Measurements from ENCODE around the gene MSN. TPM values are rescaled to one million over a fixed set of nuclear protein-coding genes. Genes with fewer than 3 reads are reported as not detected.

Gene MSN
- total and polyA plus RNA-seq, 2 of the 13 experiments (the other 11 are each of a cell fraction or from before 2014, with no cell fraction given): 0.15 TPM; not detected in 1

DNA sequence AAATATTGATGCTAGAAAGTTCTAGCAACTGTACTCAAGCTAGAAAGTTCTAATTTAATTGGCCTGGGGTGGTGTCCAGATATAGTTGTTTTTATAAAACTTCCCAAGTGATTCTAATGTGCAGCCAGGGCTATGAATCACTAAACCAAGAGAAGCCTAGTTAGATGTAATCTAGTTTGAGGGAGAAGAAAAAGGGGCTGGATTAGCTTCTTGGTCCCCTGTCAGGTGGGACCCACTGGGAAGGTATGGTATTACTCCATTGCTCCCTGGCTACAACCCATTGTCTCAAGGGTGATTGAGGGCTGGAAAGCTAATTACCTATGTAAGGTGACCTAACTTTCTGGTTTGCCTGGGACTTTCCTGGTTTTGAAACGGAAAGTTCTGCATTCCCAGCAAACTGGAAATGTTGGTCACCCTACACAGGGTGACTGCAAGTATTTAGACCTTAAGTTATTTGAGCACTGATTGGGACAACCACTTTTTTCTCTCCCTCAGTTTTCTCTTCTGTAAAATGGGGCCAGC lies 23.9 kb upstream of the MSN start:
- no peaks in the 10 kb centered on the region for H3K36me3 ChIP-seq (replicated peaks in 1 of 2; ENCODE audit: control insufficient read depth in 1 of 2, insufficient read depth in 2 of 2, low read length in 2 of 2)
- no peak for DNase-seq (ENCODE audit: low spot score)
- WGBS (ENCODE audit: low lambda C conversion rate): 0% methylated on average over 1 of the region's 1 CpG
- POLR2A ChIA-PET: no interaction called here
- no peaks in the 10 kb centered on the region for H3K79me2 ChIP-seq (ENCODE audit: insufficient read depth, low read length)
- H3K4me1 ChIP-seq (ENCODE audit: insufficient read depth, low read length): no peaks in the 10 kb centered on the region
- no peak overlapping the region for H3K4me2 ChIP-seq (ENCODE audit: low read depth, low read length)
- ATAC-seq: no peak
- no peaks in the 10 kb centered on the region for H4K20me1 ChIP-seq (ENCODE audit: insufficient read depth, low read length)
- BruUV-seq (replicated peaks): no TSS peak
- no peak overlapping the region for H3K27ac ChIP-seq (ENCODE audit: extremely low read length, insufficient read depth, low read length)
- no peak for FAIRE-seq
- H2AFZ ChIP-seq (ENCODE audit: low read length): no peak overlapping the region
- H3K9ac ChIP-seq (ENCODE audit: insufficient read depth, low read depth, low read length): no peak overlapping the region
- in situ Hi-C loops (cut with HindIII; ENCODE audit: extremely low pct_ligation_motif_present, low pct_unique_long_range_greater_than_20kb) (no loop called here), intact Hi-C loops (cut with micrococcal nuclease; ENCODE audit: unreplicated experiment) (no loop called here)
- no peaks in the 10 kb centered on the region for H3K9me3 ChIP-seq (ENCODE audit: low read length)
- CTCF ChIA-PET (ENCODE audit: low intra/inter-chr PET ratio, low total read pairs): no interaction called here
- H3K4me3 ChIP-seq (replicated peaks in 1 of 3; ENCODE audit: insufficient read depth in 1 of 3, low read depth in 2 of 3, low read length in 3 of 3): no peak overlapping the region
- no peaks in the 10 kb centered on the region for H3K27me3 ChIP-seq (ENCODE audit: control insufficient read depth in 1 of 2, insufficient read depth in 2 of 2, low read length in 2 of 2)
- TF ChIP-seq, protein P1, sequence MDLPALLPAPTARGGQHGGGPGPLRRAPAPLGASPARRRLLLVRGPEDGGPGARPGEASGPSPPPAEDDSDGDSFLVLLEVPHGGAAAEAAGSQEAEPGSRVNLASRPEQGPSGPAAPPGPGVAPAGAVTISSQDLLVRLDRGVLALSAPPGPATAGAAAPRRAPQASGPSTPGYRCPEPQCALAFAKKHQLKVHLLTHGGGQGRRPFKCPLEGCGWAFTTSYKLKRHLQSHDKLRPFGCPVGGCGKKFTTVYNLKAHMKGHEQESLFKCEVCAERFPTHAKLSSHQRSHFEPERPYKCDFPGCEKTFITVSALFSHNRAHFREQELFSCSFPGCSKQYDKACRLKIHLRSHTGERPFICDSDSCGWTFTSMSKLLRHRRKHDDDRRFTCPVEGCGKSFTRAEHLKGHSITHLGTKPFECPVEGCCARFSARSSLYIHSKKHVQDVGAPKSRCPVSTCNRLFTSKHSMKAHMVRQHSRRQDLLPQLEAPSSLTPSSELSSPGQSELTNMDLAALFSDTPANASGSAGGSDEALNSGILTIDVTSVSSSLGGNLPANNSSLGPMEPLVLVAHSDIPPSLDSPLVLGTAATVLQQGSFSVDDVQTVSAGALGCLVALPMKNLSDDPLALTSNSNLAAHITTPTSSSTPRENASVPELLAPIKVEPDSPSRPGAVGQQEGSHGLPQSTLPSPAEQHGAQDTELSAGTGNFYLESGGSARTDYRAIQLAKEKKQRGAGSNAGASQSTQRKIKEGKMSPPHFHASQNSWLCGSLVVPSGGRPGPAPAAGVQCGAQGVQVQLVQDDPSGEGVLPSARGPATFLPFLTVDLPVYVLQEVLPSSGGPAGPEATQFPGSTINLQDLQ (CRISPR knock-in tag; IDR thresholded peaks at IDR 0.05): no peak
- TF ChIP-seq, protein P2, sequence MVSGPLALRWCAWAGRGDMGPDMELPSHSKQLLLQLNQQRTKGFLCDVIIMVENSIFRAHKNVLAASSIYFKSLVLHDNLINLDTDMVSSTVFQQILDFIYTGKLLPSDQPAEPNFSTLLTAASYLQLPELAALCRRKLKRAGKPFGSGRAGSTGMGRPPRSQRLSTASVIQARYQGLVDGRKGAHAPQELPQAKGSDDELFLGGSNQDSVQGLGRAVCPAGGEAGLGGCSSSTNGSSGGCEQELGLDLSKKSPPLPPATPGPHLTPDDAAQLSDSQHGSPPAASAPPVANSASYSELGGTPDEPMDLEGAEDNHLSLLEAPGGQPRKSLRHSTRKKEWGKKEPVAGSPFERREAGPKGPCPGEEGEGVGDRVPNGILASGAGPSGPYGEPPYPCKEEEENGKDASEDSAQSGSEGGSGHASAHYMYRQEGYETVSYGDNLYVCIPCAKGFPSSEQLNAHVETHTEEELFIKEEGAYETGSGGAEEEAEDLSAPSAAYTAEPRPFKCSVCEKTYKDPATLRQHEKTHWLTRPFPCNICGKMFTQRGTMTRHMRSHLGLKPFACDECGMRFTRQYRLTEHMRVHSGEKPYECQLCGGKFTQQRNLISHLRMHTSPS (CRISPR knock-in tag; IDR thresholded peaks at IDR 0.05; ENCODE audit: low read depth): no peak
- TF ChIP-seq, protein P3, sequence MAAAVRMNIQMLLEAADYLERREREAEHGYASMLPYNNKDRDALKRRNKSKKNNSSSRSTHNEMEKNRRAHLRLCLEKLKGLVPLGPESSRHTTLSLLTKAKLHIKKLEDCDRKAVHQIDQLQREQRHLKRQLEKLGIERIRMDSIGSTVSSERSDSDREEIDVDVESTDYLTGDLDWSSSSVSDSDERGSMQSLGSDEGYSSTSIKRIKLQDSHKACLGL (CRISPR knock-in tag; IDR thresholded peaks at IDR 0.05): no peak
- TF ChIP-seq, protein P4, sequence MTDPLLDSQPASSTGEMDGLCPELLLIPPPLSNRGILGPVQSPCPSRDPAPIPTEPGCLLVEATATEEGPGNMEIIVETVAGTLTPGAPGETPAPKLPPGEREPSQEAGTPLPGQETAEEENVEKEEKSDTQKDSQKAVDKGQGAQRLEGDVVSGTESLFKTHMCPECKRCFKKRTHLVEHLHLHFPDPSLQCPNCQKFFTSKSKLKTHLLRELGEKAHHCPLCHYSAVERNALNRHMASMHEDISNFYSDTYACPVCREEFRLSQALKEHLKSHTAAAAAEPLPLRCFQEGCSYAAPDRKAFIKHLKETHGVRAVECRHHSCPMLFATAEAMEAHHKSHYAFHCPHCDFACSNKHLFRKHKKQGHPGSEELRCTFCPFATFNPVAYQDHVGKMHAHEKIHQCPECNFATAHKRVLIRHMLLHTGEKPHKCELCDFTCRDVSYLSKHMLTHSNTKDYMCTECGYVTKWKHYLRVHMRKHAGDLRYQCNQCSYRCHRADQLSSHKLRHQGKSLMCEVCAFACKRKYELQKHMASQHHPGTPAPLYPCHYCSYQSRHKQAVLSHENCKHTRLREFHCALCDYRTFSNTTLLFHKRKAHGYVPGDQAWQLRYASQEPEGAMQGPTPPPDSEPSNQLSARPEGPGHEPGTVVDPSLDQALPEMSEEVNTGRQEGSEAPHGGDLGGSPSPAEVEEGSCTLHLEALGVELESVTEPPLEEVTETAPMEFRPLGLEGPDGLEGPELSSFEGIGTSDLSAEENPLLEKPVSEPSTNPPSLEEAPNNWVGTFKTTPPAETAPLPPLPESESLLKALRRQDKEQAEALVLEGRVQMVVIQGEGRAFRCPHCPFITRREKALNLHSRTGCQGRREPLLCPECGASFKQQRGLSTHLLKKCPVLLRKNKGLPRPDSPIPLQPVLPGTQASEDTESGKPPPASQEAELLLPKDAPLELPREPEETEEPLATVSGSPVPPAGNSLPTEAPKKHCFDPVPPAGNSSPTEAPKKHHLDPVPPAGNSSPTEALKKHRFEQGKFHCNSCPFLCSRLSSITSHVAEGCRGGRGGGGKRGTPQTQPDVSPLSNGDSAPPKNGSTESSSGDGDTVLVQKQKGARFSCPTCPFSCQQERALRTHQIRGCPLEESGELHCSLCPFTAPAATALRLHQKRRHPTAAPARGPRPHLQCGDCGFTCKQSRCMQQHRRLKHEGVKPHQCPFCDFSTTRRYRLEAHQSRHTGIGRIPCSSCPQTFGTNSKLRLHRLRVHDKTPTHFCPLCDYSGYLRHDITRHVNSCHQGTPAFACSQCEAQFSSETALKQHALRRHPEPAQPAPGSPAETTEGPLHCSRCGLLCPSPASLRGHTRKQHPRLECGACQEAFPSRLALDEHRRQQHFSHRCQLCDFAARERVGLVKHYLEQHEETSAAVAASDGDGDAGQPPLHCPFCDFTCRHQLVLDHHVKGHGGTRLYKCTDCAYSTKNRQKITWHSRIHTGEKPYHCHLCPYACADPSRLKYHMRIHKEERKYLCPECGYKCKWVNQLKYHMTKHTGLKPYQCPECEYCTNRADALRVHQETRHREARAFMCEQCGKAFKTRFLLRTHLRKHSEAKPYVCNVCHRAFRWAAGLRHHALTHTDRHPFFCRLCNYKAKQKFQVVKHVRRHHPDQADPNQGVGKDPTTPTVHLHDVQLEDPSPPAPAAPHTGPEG (CRISPR knock-in tag; IDR thresholded peaks at IDR 0.05): no peak
- TF ChIP-seq AHR (CRISPR knock-in tag; IDR thresholded peaks at IDR 0.05): no peak
- TF ChIP-seq, protein P5, sequence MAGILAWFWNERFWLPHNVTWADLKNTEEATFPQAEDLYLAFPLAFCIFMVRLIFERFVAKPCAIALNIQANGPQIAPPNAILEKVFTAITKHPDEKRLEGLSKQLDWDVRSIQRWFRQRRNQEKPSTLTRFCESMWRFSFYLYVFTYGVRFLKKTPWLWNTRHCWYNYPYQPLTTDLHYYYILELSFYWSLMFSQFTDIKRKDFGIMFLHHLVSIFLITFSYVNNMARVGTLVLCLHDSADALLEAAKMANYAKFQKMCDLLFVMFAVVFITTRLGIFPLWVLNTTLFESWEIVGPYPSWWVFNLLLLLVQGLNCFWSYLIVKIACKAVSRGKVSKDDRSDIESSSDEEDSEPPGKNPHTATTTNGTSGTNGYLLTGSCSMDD (CRISPR knock-in tag; IDR thresholded peaks at IDR 0.05): no peak
- no peak for TF ChIP-seq ELF1 (CRISPR knock-in tag; IDR thresholded peaks at IDR 0.05)
- no peak for TF ChIP-seq ZNF230 (CRISPR knock-in tag; IDR thresholded peaks at IDR 0.05)
- TF ChIP-seq, protein P6, sequence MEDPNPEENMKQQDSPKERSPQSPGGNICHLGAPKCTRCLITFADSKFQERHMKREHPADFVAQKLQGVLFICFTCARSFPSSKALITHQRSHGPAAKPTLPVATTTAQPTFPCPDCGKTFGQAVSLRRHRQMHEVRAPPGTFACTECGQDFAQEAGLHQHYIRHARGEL (CRISPR knock-in tag; IDR thresholded peaks at IDR 0.05): no peak
- TF ChIP-seq, protein P7, sequence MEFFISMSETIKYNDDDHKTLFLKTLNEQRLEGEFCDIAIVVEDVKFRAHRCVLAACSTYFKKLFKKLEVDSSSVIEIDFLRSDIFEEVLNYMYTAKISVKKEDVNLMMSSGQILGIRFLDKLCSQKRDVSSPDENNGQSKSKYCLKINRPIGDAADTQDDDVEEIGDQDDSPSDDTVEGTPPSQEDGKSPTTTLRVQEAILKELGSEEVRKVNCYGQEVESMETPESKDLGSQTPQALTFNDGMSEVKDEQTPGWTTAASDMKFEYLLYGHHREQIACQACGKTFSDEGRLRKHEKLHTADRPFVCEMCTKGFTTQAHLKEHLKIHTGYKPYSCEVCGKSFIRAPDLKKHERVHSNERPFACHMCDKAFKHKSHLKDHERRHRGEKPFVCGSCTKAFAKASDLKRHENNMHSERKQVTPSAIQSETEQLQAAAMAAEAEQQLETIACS (CRISPR knock-in tag; IDR thresholded peaks at IDR 0.05): no peak
- TF ChIP-seq ZMYM4 (CRISPR knock-in tag; IDR thresholded peaks at IDR 0.05): no peak

Data from HepG2 (cell line).